Stimulated activated CD8-positive, alpha-beta memory T cell treated with anti-CD3 and anti-CD28 coated beads, Interleukin-4, amount 100 ng/mL, for 48 hours (primary cell): ENCODE data around the gene DNLZ.

Experiments used
- DNase-seq: peaks from one replicate; pipeline ENCODE4 v3.0.0-alpha.2; 2020

DNLZ gene

GRCh38 chr9:136395345-136396218 is 32.0 kb upstream of the DNLZ start:
- no peak for DNase-seq

DNA sequence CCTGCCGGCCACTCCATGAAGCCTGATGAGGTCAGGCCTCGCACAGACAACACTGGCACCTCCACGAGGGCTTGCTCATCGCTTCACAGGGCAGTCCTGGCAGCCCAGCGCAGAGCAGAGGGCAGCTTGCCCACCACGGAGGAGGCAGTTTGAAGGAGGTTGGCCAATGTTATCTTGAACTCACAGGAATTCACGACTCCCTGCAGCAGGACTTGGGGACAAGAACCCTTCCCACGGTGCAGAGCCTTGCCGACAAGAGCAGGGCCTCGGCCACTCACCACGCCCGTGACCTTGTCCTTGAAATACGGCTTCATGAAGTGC is 31.4 kb upstream of the DNLZ start:
- no peak for DNase-seq

DNA sequence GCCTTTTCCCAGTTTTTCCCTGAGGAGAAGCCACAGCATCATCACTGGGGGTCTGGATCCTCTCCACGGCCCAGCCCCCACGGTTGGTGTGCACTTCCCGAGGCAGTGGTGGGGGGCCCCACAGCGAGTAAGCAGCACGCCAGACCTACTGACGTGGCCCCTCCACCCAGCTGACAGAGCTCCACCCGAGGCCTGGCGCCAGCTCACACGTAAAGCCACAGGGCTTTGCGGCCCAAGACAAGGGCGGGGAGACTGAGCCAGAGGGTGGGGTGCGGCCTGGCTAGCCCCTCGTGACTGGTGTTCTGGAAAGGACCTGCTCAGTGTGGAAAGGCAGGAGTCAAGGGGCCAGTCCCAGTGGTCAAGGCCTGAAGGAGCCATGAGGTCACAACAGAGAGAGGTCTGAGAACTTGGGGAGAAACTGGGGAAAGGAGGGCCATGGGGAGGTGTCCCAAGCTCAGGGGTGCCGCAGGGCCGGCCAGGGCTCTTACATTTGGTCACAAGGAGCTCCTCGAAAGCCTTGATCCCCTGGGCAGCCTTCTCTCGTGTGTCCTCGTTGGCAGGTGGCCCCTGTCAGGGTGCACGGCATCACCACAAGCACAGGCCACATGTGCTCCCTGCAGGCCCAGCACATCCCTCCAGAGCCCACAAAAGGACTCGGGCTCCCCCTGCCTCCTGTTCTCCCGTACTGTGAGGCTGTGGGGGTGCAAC is 30.9 kb upstream of the DNLZ start:
- DNase-seq: no peak

DNA sequence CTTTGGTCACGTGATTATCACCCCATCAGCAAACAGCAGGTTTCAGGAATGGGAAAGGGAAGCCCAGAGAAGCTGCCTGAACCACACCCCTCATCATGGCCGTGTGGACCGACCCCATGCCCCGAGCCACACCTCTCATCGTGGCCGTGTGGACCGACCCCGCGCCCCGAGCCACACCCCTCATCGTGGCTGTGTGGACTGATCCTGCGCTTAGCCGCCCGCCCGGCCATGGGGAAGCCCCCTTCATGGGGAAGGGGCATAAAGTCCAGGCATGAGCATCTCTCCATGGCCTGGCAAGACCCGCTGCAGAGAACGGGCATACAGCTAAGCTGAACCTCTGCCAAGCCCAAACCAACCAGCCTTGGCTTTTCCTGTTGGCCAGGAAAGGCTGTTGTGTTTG is 30.0 kb upstream of the DNLZ start:
- no peak for DNase-seq

DNA sequence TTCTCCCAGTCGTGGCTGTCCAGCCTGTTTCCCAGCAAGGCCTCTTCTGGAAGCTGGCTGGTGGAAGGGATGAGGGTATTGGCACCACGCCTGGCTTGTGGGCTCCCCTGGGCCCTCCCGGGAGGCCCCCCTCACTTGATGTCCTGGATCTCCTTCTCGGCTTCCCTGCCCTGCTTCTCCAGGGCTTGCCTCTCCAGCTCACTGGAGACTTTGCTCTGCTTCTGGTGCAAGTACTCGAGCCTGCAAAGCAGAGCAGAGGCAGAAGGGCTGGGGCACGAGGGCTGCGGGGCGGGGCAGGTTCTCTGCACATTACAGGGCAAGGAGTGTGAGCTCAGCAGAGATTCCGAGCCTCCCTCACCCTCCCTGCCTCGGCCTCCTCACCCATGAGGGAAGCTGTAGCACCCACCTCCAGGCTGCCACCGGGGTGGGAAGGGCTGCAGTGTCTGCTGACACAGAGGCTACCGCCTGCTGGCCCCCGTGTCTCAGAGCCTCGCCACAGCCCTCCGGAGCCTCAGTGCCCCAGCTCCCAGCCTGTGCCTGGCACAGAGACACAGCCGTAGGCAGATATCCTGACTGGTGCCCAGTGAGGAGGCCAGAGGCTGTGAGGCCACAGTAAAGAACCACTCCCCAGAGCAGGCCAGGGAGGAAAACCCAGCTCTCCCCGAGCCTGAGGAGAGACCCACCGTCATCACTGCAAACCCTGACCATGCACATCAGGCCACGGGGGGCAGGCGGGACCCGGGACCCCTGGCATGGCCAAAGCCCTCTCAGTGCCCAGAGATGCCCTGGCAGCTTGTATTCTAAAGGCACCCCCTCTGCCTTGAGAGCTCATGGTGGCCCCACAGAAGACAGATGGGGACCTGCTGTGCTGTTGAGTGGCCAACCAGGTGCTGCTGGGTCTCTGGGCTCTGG is 29.2 kb upstream of the DNLZ start:
- DNase-seq: no peak

DNA sequence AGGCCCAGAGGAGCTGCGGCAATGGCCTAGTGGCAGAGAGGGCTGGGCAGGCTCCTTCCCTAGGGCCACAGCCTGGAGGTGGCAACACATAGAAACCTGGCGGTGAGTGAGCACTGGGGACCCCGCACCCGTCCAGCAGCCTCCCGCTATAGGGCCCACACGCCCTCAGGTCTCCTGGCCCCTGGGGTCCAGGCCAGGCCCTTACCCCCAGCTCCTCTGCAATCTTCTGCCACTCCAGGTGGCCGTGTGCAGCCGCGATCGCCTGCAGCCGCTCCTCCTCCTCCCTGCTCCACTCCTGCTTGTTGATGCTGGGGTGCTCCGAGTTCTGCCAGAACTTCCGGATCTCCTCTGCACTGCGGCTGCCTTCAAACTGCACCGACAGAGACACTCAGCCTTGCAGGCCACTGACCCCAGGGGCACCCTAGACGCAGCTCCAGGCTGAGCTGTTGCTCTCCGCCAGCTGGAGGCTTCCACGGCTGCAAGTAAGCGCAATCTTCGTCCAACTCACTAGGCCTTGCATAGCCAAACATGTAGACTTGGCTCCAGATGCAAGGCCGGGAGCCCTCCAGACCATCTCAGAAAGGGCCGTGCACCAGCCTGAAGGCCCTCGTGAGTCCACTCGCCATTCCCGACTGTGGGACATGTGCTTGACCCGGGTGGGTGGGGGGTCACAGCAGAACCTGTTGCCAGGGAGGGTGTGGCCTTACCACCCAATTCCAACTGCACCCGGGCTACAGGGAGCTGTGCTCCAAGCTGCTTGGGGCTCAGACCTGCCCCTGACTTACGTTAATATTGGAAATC is 28.4 kb upstream of the DNLZ start:
- no peak for DNase-seq

DNA sequence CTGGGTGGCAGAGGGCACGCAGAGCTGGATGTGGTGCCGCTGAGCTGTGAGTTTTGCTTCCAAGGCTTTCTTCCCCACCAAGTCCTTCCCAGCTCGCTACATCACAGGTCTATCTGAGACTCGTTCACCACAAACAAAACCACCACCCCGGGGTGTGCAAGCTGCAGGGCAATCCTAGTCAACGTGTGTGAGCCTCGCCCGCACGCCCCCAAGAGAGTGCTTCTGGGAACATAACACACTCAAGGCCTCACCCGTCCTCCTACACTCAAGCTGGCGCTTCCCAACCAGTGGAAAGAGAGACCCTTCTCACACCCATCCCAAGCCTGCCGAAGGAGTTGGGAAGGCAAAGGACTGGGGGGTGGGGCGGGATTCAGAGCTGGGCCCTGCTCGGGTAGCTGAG is 25.9 kb upstream of the DNLZ start:
- DNase-seq: no peak

DNA sequence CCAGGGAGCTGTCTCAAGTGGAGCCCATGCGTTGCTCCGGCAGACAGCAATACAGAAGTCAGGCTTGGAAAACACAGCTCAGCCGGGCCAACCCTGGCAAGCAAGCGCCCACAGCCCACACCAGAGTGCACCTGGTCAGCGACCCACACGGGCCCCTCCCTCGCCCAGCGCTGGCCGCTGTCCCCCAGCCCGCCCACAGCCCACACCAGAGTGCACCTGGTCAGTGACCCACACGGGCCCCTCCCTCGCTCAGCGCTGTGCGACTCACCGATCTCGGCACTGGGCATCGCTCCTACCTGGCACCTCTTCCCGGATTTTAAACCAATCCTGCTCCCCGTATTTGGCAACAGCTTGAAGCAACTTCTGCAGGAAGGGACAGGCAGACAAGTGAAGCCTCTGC is 23.7 kb upstream of the DNLZ start:
- DNase-seq: no peak

- no peak for DNase-seq
Observed at GRCh38 chr9:136386018-136386417, 22.5 kb upstream of the DNLZ start.

DNA sequence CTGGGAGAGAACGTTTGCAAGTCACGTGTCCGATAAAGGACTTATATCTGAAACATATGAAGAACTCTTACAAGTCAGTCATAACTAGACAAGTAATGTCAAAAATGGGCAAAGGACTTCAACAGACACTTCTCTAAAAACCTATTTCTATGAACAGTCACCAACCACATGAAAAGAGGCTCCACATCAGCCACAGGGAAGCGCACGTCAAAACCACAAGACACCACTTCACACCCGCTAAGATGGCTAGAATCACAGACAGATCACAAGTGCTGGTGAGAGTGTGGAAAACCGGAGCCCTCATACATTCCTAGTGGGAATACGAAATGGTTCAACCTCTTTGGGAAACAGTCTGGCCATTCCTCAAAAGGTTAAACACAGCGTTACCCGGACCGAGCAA is 21.5 kb upstream of the DNLZ start:
- no peak for DNase-seq

DNA sequence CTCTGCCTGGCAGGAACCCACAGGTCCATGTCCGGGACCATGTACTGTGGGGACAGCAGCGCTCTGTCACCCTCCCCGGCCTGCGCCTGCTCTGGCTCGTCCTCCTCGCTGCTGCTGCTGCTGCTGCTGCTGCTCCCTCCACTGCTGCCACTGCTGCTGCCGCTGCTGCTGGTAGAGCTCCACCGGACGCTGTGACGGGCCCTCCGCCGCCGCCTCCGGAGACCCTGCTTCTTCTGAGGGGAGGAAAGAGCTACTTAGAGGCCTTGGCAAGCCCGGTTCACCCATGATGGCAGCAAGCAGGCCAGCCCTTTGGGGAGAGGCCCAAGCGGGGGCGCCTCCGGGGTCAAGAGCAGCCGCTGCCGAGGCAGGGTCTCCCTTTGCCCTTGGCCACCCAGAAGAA is 19.9 kb upstream of the DNLZ start:
- no peak for DNase-seq

- DNase-seq: no peak
Observed at GRCh38 chr9:136381966-136382513, 18.5 kb upstream of the DNLZ start.

- DNase-seq: no peak
Observed at GRCh38 chr9:136381311-136381710, 17.8 kb upstream of the DNLZ start.

GRCh38 chr9:136380381-136380780 is 16.8 kb upstream of the DNLZ start:
- no peak for DNase-seq

DNA sequence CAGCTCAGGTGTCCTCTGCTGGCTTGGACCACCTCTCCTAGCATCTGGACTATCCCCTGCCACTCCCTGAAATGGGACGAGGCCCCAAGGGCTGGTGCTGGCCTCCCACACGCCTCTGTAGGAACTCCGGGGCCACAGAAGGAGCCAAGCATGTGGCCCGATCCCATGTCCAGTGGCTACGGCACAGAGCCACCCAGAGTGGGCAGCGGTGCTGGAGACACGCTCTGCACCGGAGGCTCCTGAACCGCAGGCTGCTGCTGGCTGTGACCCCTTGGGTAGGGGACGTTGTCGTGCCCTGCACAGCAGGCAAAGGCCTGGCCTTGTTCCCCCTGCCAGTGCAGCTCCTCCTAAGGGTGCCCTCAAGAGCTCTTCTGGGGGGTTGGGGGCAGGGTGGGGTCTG is 16.3 kb upstream of the DNLZ start:
- no peak for DNase-seq

- no peak for DNase-seq
Observed at GRCh38 chr9:136379401-136379800, 15.9 kb upstream of the DNLZ start.

DNA sequence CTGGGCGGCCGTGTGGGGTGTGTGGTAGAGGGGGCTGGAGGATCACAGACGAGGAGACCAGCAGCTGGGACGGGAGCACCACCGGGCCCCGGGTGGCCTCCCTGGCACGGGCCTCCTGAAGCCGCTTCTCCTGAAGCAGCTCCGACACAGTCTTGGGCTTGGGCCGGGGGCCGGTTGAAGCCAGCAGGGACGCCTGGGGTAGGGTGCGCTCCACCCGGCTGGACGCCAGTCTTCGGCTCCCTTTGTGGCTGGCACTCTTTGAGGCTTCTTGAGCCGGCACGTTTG is 15.4 kb upstream of the DNLZ start:
- no peak for DNase-seq

- no peak for DNase-seq
Observed at GRCh38 chr9:136378170-136379002, 14.8 kb upstream of the DNLZ start.

DNA sequence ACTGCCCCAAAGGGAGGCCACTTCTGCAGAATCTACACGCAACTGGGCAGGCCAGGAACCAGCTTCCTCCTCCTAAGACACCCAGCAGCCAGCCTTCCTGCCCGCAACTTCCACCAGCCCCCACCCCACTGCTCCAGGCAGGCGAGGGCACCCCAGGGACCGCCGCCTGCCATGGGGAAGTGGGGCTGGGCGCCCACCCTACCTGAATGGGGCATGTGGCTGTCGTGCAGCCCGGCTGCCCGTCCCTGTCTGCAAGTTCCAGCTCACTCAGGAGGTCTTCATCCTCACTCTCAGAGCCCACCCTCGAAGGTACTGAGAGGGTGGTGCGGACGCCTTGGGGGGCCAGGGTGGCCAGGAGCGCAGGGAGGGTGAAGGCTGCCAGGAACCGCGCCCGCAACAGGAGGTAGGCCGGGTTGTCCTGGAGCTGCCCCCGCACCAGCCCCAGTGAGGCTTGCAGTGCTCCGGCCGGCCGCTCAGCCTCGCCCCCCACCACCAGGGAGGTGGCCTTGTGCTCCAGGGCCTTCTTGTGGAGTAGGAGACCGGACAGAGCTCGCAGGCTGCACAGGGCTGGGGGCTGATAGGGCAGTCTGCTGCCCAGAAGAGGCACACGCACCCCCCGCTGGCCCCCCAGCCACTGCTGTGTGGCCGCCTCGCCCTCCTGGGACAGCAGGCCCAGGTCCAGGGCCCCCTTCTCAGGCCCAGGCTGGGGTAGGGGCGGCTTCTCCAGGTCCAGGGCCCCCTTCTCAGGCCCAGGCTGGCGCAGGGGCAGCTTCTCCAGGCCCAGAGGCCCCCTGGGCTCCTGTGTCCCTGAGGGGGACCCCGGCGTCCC is 14.0 kb upstream of the DNLZ start:
- DNase-seq: no peak

DNA sequence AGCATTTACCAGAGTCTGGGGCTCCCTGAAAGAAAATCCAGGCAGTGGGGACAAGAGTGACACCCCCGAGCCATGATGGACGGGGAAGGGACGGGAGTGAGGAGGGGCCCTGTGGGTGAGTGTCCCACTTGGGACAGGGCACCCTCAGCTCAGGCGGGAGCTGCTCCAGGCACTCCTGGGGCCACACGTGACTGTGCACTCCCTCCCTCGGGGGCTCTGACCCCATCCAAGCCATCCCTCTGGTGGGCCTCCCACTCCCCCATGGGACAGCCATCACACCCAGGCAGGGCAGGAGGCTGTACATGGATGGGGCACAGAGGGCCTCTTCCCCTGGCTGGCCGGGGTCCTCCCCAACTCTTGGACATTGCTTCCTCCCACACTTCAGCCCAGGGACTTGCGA is 12.9 kb upstream of the DNLZ start:
- DNase-seq: no peak

DNA sequence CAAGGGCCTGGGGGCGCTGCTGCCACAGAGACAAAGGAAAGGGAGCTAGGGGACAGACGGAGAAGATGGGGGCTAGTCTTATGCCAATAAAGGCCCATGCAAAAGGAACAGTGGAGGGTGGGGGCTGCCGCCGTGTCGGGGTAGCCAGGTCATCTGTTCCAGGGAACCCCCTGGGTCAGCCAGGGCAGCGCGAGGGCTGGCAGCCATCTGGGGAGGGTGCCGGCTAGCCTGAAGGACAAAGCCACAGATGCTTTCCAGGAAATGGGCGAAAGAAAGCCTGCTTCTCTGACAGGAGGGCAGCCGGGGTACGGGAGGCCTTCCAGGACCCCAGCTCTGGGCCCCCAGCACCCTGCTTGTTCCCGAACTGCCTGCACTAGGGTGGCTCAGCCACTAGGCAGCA is 11.6 kb upstream of the DNLZ start:
- DNase-seq: no peak
